ENCODE data around the gene CLDN19.

DNA sequence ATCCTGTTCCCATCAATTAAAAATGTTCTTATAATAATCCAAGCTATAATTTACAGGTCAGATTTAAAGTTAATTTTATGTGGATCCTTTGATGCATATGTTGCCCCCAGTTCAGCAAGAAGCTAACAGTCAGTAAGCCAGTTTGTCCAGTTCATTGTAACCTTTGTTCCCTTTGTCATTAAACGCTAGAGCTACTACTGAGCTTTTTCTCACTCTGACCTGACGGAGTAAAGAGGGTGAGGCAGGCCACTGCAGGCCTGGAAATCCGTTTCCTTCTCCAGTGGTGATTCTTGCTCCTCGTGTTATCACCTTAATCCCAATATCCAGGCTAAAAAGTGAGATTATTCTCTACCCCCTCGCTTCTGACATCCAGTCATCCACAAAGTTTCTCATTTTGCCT is 47.6 kb downstream of the CLDN19 start:
- TF ChIP-seq, protein P1, sequence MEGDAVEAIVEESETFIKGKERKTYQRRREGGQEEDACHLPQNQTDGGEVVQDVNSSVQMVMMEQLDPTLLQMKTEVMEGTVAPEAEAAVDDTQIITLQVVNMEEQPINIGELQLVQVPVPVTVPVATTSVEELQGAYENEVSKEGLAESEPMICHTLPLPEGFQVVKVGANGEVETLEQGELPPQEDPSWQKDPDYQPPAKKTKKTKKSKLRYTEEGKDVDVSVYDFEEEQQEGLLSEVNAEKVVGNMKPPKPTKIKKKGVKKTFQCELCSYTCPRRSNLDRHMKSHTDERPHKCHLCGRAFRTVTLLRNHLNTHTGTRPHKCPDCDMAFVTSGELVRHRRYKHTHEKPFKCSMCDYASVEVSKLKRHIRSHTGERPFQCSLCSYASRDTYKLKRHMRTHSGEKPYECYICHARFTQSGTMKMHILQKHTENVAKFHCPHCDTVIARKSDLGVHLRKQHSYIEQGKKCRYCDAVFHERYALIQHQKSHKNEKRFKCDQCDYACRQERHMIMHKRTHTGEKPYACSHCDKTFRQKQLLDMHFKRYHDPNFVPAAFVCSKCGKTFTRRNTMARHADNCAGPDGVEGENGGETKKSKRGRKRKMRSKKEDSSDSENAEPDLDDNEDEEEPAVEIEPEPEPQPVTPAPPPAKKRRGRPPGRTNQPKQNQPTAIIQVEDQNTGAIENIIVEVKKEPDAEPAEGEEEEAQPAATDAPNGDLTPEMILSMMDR (IDR thresholded peaks at IDR 0.05; ENCODE audit: low read depth, low read length, poor library complexity, severe bottlenecking), result no peak
- no peak for TF ChIP-seq EZH2phosphoT487 (IDR thresholded peaks at IDR 0.05; ENCODE audit: borderline replicate concordance, low read length)

All from DOHH2 (cell line).